WTC11 (cell line): ENCODE measurements around the gene GLT1D1. TPM values are rescaled to one million over a fixed set of nuclear protein-coding genes. Genes with fewer than 3 reads are reported as not detected.

Experiments
- ATAC-seq: fragments of 200-7000 bp; cut with Tn5 transposase; 2 replicates; pipeline ENCODE4 v1.10.0; 2021; ENCODE audit warnings: mild to moderate bottlenecking, moderate library complexity
- CTCF ChIA-PET: fragments of 300-600 bp; sonication (Branson Sonifier 250); formaldehyde crosslinking; loops from one replicate; lab custom pipeline; 2021; ENCODE audit warnings: antibody characterized with exemption; lab: Charles Lee
- POLR2A ChIA-PET: fragments of 350-600 bp; sonication (Branson Sonifier 250); formaldehyde crosslinking; loops from one replicate; lab custom pipeline; 2021; ENCODE audit warnings: antibody characterized with exemption; lab: Charles Lee
- DNase-seq: peaks from one replicate; pipeline ENCODE4 v3.0.0; 2021; ENCODE audit warnings: low spot score
- H3K27ac Mint-ChIP-seq: 2 replicates; pipeline ENCODE4 v1.8.0; 2021; ENCODE audit warnings: mixed read lengths
- H3K27me3 Mint-ChIP-seq: 2 replicates; pipeline ENCODE4 v1.8.0; 2021; ENCODE audit warnings: low read depth, mild to moderate bottlenecking, moderate library complexity, mixed read lengths
- H3K36me3 Mint-ChIP-seq: 2 replicates; pipeline ENCODE4 v1.8.0; 2021; ENCODE audit warnings: mixed read lengths
- H3K4me1 Mint-ChIP-seq: 2 replicates; pipeline ENCODE4 v1.8.0; 2022; ENCODE audit warnings: mixed read lengths
- H3K4me3 Mint-ChIP-seq: 2 replicates; pipeline ENCODE4 v1.8.0; 2021; ENCODE audit warnings: mild to moderate bottlenecking, moderate library complexity, mixed read lengths
- H3K9me3 Mint-ChIP-seq: 2 replicates; pipeline ENCODE4 v1.8.0; 2021; ENCODE audit warnings: mixed read lengths
- AR ChIP-seq: fragments of 250-450 bp; sonication (Bioruptor Pico); IDR thresholded peaks from 2 replicates; pipeline ENCODE4 v1.9.0; 2021; ENCODE audit warnings: mild to moderate bottlenecking
- ATF1 ChIP-seq: sonication (generic); formaldehyde crosslinking; IDR thresholded peaks from 2 replicates; pipeline ENCODE4 v1.8.1; 2023; ENCODE audit warnings: mild to moderate bottlenecking, moderate library complexity, missing genetic modification reagents
- ATF2 ChIP-seq: sonication (generic); formaldehyde crosslinking; IDR thresholded peaks from 2 replicates; pipeline ENCODE4 v1.8.1; 2022; ENCODE audit warnings: low read depth, missing genetic modification reagents, borderline replicate concordance
- CDX4 ChIP-seq: fragments of 250-450 bp; sonication (Bioruptor Pico); IDR thresholded peaks from 2 replicates; pipeline ENCODE4 v1.9.0; 2021; ENCODE audit warnings: moderate library complexity, mild to moderate bottlenecking, inconsistent platforms, borderline replicate concordance
- ELF4 ChIP-seq: sonication (generic); formaldehyde crosslinking; IDR thresholded peaks from 2 replicates; pipeline ENCODE4 v1.8.1; 2022; ENCODE audit warnings: low read depth, mild to moderate bottlenecking, moderate library complexity, missing genetic modification reagents
- FOXP1 ChIP-seq: sonication (generic); formaldehyde crosslinking; IDR thresholded peaks from 2 replicates; pipeline ENCODE4 v1.8.0; 2022; ENCODE audit warnings: missing genetic modification reagents, mild to moderate bottlenecking, moderate library complexity, borderline replicate concordance
- GRHL2 ChIP-seq: fragments of 250-450 bp; sonication (Bioruptor Pico); IDR thresholded peaks from 2 replicates; pipeline ENCODE4 v1.8.0; 2022; ENCODE audit warnings: mild to moderate bottlenecking, moderate library complexity; ENCODE audit not compliant: insufficient replicate concordance, severe bottlenecking
- HMGXB4 ChIP-seq: sonication (generic); formaldehyde crosslinking; IDR thresholded peaks from 2 replicates; pipeline ENCODE4 v1.8.1; 2023; ENCODE audit warnings: mild to moderate bottlenecking, moderate library complexity, missing genetic modification reagents
- IRF2 ChIP-seq: sonication (generic); formaldehyde crosslinking; IDR thresholded peaks from 2 replicates; pipeline ENCODE4 v1.8.0; 2022; ENCODE audit warnings: low read depth, missing genetic modification reagents, borderline replicate concordance
- KAT7 ChIP-seq: sonication (generic); formaldehyde crosslinking; IDR thresholded peaks from 2 replicates; pipeline ENCODE4 v1.8.1; 2023; ENCODE audit warnings: missing genetic modification reagents, mild to moderate bottlenecking, borderline replicate concordance
- MXD4 ChIP-seq: fragments of 250-450 bp; sonication (Bioruptor Pico); IDR thresholded peaks from 2 replicates; pipeline ENCODE4 v1.8.0; 2021; ENCODE audit warnings: mild to moderate bottlenecking, moderate library complexity, borderline replicate concordance
- PRDM15 ChIP-seq: sonication (generic); formaldehyde crosslinking; IDR thresholded peaks from 2 replicates; pipeline ENCODE4 v1.8.0; 2022; ENCODE audit warnings: missing genetic modification reagents
- PREB ChIP-seq: sonication (generic); formaldehyde crosslinking; IDR thresholded peaks from 2 replicates; pipeline ENCODE4 v1.8.1; 2022; ENCODE audit warnings: mild to moderate bottlenecking, missing genetic modification reagents, moderate library complexity, borderline replicate concordance
- SMAD3 ChIP-seq: sonication (generic); formaldehyde crosslinking; IDR thresholded peaks from 2 replicates; pipeline ENCODE4 v1.8.0; 2022; ENCODE audit warnings: missing genetic modification reagents, mild to moderate bottlenecking, borderline replicate concordance
- SMAD4 ChIP-seq: sonication (generic); formaldehyde crosslinking; IDR thresholded peaks from 2 replicates; pipeline ENCODE4 v1.8.0; 2022; ENCODE audit warnings: mild to moderate bottlenecking, missing genetic modification reagents
- TEAD4 ChIP-seq: sonication (generic); formaldehyde crosslinking; IDR thresholded peaks from 2 replicates; pipeline ENCODE4 v1.8.0; 2022; ENCODE audit warnings: mild to moderate bottlenecking, missing genetic modification reagents
- USF2 ChIP-seq: sonication (generic); formaldehyde crosslinking; IDR thresholded peaks from 2 replicates; pipeline ENCODE4 v1.8.1; 2023; ENCODE audit warnings: mild to moderate bottlenecking, missing genetic modification reagents, moderate library complexity
- ZNF121 ChIP-seq: sonication (generic); formaldehyde crosslinking; IDR thresholded peaks from 2 replicates; pipeline ENCODE4 v1.8.0; 2023; ENCODE audit warnings: missing genetic modification reagents
- total RNA-seq: library from RNA; stranded (reverse); gene quantifications from 3 replicates; pipeline ENCODE4 v1.2.3, GENCODE V29; 2021

Gene GLT1D1
- total RNA-seq, 1 experiment from 2014 or later: 1.5 TPM

GRCh38 chr12:128814411-128815261, 38.6 kb upstream of the GLT1D1 start:
- H3K27me3 Mint-ChIP-seq: peaks cover 4% of the 10 kb centered on the region
- ChIA-PET POLR2A (no interaction called here), CTCF (no interaction called here)
- DNase-seq (no peak), ATAC-seq (no peak)
- H3K36me3 Mint-ChIP-seq: peaks cover 64% of the 10 kb centered on the region
- H3K9me3 Mint-ChIP-seq: peaks cover 48% of the 10 kb centered on the region
- H3K4me3 Mint-ChIP-seq: no peak overlapping the region
- H3K27ac Mint-ChIP-seq: no peak overlapping the region
- peaks cover 8% of the 10 kb centered on the region for H3K4me1 Mint-ChIP-seq
- TF ChIP-seq IRF2 (CRISPR knock-in tag): no peak
- no peak for TF ChIP-seq AR
- no peak for TF ChIP-seq SMAD3 (CRISPR knock-in tag)
- TF ChIP-seq PREB (CRISPR knock-in tag): no peak
- no peak for TF ChIP-seq ZNF121
- no peak for TF ChIP-seq HMGXB4
- no peak for TF ChIP-seq CDX4
- no peak for TF ChIP-seq GRHL2 (CRISPR knock-in tag)
- TF ChIP-seq SMAD4 (CRISPR knock-in tag): no peak
- no peak for TF ChIP-seq ATF1 (CRISPR knock-in tag)
- no peak for TF ChIP-seq USF2 (CRISPR knock-in tag)

- POLR2A ChIA-PET: no interaction called here
- peaks cover 4% of the 10 kb centered on the region for H3K27me3 Mint-ChIP-seq
- DNase-seq: no peak
- H3K4me1 Mint-ChIP-seq: peaks cover 11% of the 10 kb centered on the region
- peaks cover 63% of the 10 kb centered on the region for H3K36me3 Mint-ChIP-seq
- no peak overlapping the region for H3K27ac Mint-ChIP-seq
- ATAC-seq: no peak
- no peak overlapping the region for H3K4me3 Mint-ChIP-seq
- peaks cover 53% of the 10 kb centered on the region for H3K9me3 Mint-ChIP-seq
- CTCF ChIA-PET: no interaction called here
- TF ChIP-seq FOXP1 (no peak), ELF4 (CRISPR knock-in tag) (no peak), TEAD4 (CRISPR knock-in tag) (no peak), ATF2 (CRISPR knock-in tag) (no peak), MXD4 (no peak), KAT7 (no peak), PRDM15 (no peak)
These were observed 37.3 kb upstream of the GLT1D1 start for GRCh38 chr12:128815779-128816642.
